Stimulated activated CD8-positive, alpha-beta memory T cell treated with anti-CD3 and anti-CD28 coated beads, Interleukin-12 subunit alpha, Interleukin-12 subunit beta, amount 100 ng/mL, for 24 hours (primary cell): ENCODE results near the gene EFCAB6.

ENCODE experiments used
- DNase-seq: peaks from one replicate; pipeline ENCODE4 v3.0.0-alpha.2; 2020; ENCODE audit errors: extremely low read depth

The EFCAB6 gene

GRCh38 chr22:43553451-43554258 lies 258.4 kb downstream of the EFCAB6 start:
- DNase-seq, result no peak

GRCh38 chr22:43550672-43551071 lies 261.4 kb downstream of the EFCAB6 start:
- DNase-seq, result no peak

GRCh38 chr22:43550024-43550620 lies 262.0 kb downstream of the EFCAB6 start:
- no peak for DNase-seq

GRCh38 chr22:43546186-43546585 lies 265.9 kb downstream of the EFCAB6 start:
- DNase-seq, result no peak

GRCh38 chr22:43544289-43544673 lies 267.8 kb downstream of the EFCAB6 start:
- DNase-seq, result no peak

- DNase-seq, result no peak
Measured at GRCh38 chr22:43543522-43544288, 268.4 kb downstream of the EFCAB6 start.

GRCh38 chr22:43542681-43543521 lies 269.2 kb downstream of the EFCAB6 start:
- no peak for DNase-seq

GRCh38 chr22:43541462-43542407 lies 270.4 kb downstream of the EFCAB6 start:
- DNase-seq, result no peak

- DNase-seq, result no peak
Measured at GRCh38 chr22:43541022-43541421, 271.1 kb downstream of the EFCAB6 start.

GRCh38 chr22:43540529-43540923 lies 271.6 kb downstream of the EFCAB6 start:
- no peak for DNase-seq

- DNase-seq, result no peak
Measured at GRCh38 chr22:43539572-43540528, 272.3 kb downstream of the EFCAB6 start.

GRCh38 chr22:43537019-43537585 lies 275.0 kb downstream of the EFCAB6 start:
- no peak for DNase-seq

- DNase-seq, result no peak
Measured at GRCh38 chr22:43535741-43536140, 276.4 kb downstream of the EFCAB6 start.

- DNase-seq, result no peak
Measured at GRCh38 chr22:43535336-43535735, 276.8 kb downstream of the EFCAB6 start.

- DNase-seq, result no peak
Measured at GRCh38 chr22:43534916-43535315, 277.2 kb downstream of the EFCAB6 start.

- no peak for DNase-seq
Measured at GRCh38 chr22:43533656-43534428, 278.3 kb downstream of the EFCAB6 start.

GRCh38 chr22:43533156-43533530 lies 279.0 kb downstream of the EFCAB6 start:
- no peak for DNase-seq
